K562 (cell line): ENCODE measurements around the gene ZBTB46. TPM values are rescaled to one million over a fixed set of nuclear protein-coding genes. Genes with fewer than 3 reads are reported as not detected.

ENCODE experiments used
- CCAR2 ChIP-seq: fragments of 200-400 bp; formaldehyde crosslinking; IDR thresholded peaks from 2 replicates; pipeline ENCODE4 v1.6.1; 2017; ENCODE audit warnings: mild to moderate bottlenecking, low read depth, low read length
- E2F8 ChIP-seq: fragments of 450-650 bp; IDR thresholded peaks from 2 replicates; pipeline ENCODE4 v1.7.1; 2018; ENCODE audit warnings: mild to moderate bottlenecking, low read depth; ENCODE audit not compliant: partially characterized antibody
- E4F1 ChIP-seq: fragments of 250-450 bp; sonication (Bioruptor Pico); IDR thresholded peaks from 2 replicates; pipeline ENCODE4 v1.5.0; 2021; ENCODE audit warnings: mild to moderate bottlenecking, borderline replicate concordance
- ETV1 ChIP-seq: fragments of 450-650 bp; conservative IDR thresholded peaks from 2 replicates; pipeline ENCODE4 v1.6.1; 2016; ENCODE audit warnings: missing genetic modification characterization, control low read depth, low read depth, missing compliant biosample characterization
- LARP7 ChIP-seq: fragments of 450-650 bp; IDR thresholded peaks from 2 replicates; pipeline ENCODE4 v1.6.1; 2016
- MAFK ChIP-seq: IDR thresholded peaks from 2 replicates; pipeline ENCODE4 v1.6.1; 2011; ENCODE audit warnings: low read length, improper control_type of control experiment
- POLR2AphosphoS2 ChIP-seq: IDR thresholded peaks from 2 replicates; pipeline ENCODE4 v1.6.1; 2012; ENCODE audit warnings: low read length, improper control_type of control experiment
- POLR2B ChIP-seq: fragments of 450-650 bp; IDR thresholded peaks from 2 replicates; pipeline ENCODE4 v1.6.1; 2018; ENCODE audit warnings: low read depth; ENCODE audit not compliant: partially characterized antibody
- PRDM10 ChIP-seq: fragments of 450-650 bp; IDR thresholded peaks from 2 replicates; pipeline ENCODE4 v1.6.1; 2018; ENCODE audit not compliant: partially characterized antibody
- PTBP1 ChIP-seq: fragments of 200-400 bp; formaldehyde crosslinking; IDR thresholded peaks from 2 replicates; pipeline ENCODE4 v1.6.1; 2017; ENCODE audit warnings: low read depth, low read length
- PTRF ChIP-seq: fragments of 450-650 bp; IDR thresholded peaks from 2 replicates; pipeline ENCODE4 v1.6.1; 2016; ENCODE audit warnings: mild to moderate bottlenecking, missing genetic modification characterization, missing compliant biosample characterization
- TARDBP ChIP-seq: fragments of 450-650 bp; IDR thresholded peaks from 2 replicates; pipeline ENCODE4 v1.6.1; 2016
- TFAM ChIP-seq: fragments of 250-450 bp; sonication (Bioruptor Pico); conservative IDR thresholded peaks from 2 replicates; pipeline ENCODE4 v1.5.0; 2021; ENCODE audit warnings: mild to moderate bottlenecking, moderate library complexity
- TSHZ1 ChIP-seq: fragments of 250-450 bp; sonication (Bioruptor Pico); IDR thresholded peaks from 2 replicates; pipeline ENCODE4 v1.4.0; 2020; ENCODE audit warnings: mild to moderate bottlenecking, moderate library complexity
- ZBTB12 ChIP-seq: fragments of 250-450 bp; sonication (Bioruptor Pico); IDR thresholded peaks from 2 replicates; pipeline ENCODE4 v1.4.0; 2020
- ZNF224 ChIP-seq: sonication (generic); formaldehyde crosslinking; IDR thresholded peaks from 2 replicates; pipeline ENCODE4 v1.8.0; 2022; ENCODE audit warnings: mild to moderate bottlenecking, missing genetic modification reagents
- polyA plus RNA-seq, 8 experiments: library from polyadenylated mRNA; depleted of rRNA in 4 of 8; stranded (reverse) in 5 of 8; unstranded in 3 of 8; fragments of >200 nt; fragmentation: Nextera tagmentation in 2 of 8; fragmentation: Illumina TruSeq in 1 of 8; extraction: Ambion mirVana in 2 of 8; extraction: Trizol in 1 of 8; gene quantifications; 2 replicates each; pipeline versions ENCODE4 v1.2.1 to v1.2.3, GENCODE V29; 2011 to 2014; ENCODE audit warnings: inconsistent platforms in 1 of 8, missing spikeins in 1 of 8
- total RNA-seq, 7 experiments: library from RNA; depleted of rRNA in 6 of 7; stranded (reverse); fragments of >200 nt in 6 of 7; fragmentation: Illumina TruSeq in 2 of 7; extraction: Trizol in 2 of 7; gene quantifications; 2 replicates each; pipeline versions ENCODE4 v1.2.1 to v1.2.3, GENCODE V29; 2011 to 2021; ENCODE audit warnings: low replicate concordance in 1 of 7

The ZBTB46 gene
- total and polyA plus RNA-seq, 9 of the 15 experiments (the other 6 are each of a cell fraction or from before 2014, with no cell fraction given), result 0.29 to 4.1 (median 1.1) TPM

- no peak for TF ChIP-seq PRDM10
- TF ChIP-seq TARDBP, result no peak
- no peak for TF ChIP-seq E4F1 (CRISPR knock-in tag)
- peak; percentile 39 for TF ChIP-seq POLR2B
- TF ChIP-seq POLR2AphosphoS2, result no peak
- no peak for TF ChIP-seq ZNF224 (CRISPR knock-in tag)
- peak; percentile 96 for TF ChIP-seq LARP7
- no peak for TF ChIP-seq ZBTB12 (CRISPR knock-in tag)
- TF ChIP-seq ETV1 (tag), result no peak
- TF ChIP-seq PTRF (tag), result no peak
- TF ChIP-seq MAFK, result no peak
- no peak for TF ChIP-seq TFAM
- no peak for TF ChIP-seq PTBP1
- TF ChIP-seq TSHZ1, result no peak
- no peak for TF ChIP-seq E2F8
- no peak for TF ChIP-seq CCAR2
These were observed 15.8 kb upstream of the ZBTB46 start (continued) for GRCh38 chr20:63846888-63847236.
